HepG2 (cell line): ENCODE measurements around the gene OR11H6.

Source experiments
- CTCF ChIP-seq: sonication (generic); formaldehyde crosslinking; IDR thresholded peaks from 2 replicates; pipeline ENCODE4 v1.5.0; 2020; ENCODE audit warnings: mild to moderate bottlenecking, missing genetic modification reagents, moderate library complexity
- HDAC6 ChIP-seq: fragments of 200-600 bp; sonication (generic); IDR thresholded peaks from 2 replicates; pipeline ENCODE4 v1.7.0; 2017; ENCODE audit warnings: mild to moderate bottlenecking, antibody characterized with exemption, low read length, low read depth
- TBP ChIP-seq: sonication (generic); formaldehyde crosslinking; IDR thresholded peaks from 2 replicates; pipeline ENCODE4 v1.5.0; 2020; ENCODE audit warnings: missing genetic modification reagents

DNA sequence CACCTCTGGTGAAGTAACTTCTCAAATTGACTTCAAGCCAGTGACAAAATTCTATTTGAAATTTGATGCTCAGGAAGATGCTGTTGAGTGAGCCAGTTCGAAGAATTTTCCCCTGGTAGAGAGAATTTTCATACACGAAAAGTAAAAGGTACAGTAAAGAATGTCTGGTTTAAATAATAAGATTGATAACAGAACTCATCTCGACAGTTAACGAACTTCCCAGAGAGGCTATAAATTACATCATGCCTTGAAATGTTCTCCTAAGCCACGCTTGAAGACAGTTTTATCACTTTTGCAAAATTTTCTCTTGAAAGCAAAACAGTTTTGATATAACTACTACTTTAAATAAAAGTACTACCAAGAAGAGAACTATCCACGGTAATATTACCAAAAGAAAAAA lies 47.2 kb upstream of the OR11H6 start:
- TF ChIP-seq TBP (CRISPR knock-in tag) (no peak), CTCF (CRISPR knock-in tag) (no peak), HDAC6 (no peak)
